ENCODE results near the gene SMCR8. TPM values are rescaled to one million over a fixed set of nuclear protein-coding genes. Genes with fewer than 3 reads are reported as not detected.
A peak's percentile ranks its signal among the peaks of the same experiment; 100 is the strongest.

The SMCR8 gene
- total and polyA plus RNA-seq, 2 of the 13 experiments (the other 11 are each of a cell fraction or from before 2014, with no cell fraction given): 7.6 to 11.8 TPM

DNA sequence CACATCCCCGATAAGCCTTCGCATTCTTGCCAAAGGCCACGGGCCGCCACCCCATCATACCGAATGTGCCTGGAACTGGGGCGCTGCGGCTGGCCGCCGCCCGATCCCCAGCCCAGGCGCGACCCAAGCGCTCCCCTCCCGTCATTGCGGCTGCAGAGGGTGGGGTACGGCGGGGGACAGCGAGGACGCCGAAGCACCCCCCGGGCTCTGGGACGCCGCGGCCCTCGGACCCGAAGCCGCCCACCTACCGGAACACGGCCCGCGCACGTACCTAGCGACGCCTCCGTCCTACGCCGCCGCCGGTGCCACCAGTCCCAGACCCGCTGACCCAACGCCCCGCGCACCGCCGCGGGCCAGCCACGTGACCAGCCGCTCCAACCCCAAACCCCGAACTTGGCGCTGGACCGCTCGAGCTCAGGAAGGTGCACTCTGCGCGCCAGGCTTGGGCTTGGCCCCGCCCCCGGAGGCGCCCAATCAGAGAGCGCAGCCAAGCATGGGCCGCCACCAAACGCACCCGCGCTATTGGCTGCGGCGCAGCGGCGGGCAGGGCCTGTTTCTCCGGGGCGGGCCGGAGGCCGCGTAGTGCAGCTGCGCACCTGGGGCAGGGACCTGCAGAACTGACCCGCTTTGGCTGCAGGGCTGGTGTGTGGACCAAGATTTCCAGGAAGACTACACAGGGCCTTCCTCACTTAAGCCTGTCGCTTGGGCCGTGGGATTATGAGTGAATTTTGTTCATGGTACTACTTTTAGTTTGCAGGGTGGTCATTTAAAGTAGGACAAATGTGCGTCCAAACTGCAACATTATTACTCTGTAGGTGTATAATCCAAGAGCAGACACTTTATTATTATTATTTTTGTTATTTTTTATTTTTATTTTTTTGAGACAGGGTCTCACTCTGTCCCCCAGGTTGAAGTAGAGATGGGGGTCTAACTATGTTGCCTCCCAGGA lies 48.3 kb downstream of the SMCR8 start, which contains the start of gene SHMT1 (continued):
- TF ChIP-seq, protein P1, sequence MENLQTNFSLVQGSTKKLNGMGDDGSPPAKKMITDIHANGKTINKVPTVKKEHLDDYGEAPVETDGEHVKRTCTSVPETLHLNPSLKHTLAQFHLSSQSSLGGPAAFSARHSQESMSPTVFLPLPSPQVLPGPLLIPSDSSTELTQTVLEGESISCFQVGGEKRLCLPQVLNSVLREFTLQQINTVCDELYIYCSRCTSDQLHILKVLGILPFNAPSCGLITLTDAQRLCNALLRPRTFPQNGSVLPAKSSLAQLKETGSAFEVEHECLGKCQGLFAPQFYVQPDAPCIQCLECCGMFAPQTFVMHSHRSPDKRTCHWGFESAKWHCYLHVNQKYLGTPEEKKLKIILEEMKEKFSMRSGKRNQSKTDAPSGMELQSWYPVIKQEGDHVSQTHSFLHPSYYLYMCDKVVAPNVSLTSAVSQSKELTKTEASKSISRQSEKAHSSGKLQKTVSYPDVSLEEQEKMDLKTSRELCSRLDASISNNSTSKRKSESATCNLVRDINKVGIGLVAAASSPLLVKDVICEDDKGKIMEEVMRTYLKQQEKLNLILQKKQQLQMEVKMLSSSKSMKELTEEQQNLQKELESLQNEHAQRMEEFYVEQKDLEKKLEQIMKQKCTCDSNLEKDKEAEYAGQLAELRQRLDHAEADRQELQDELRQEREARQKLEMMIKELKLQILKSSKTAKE (CRISPR knock-in tag; IDR thresholded peaks at IDR 0.05; ENCODE audit: borderline replicate concordance): no peak
- TF ChIP-seq ZNF747 (CRISPR knock-in tag; IDR thresholded peaks at IDR 0.05; ENCODE audit: borderline replicate concordance): peak; percentile 67
- TF ChIP-seq ZNF75D (CRISPR knock-in tag; IDR thresholded peaks at IDR 0.05; ENCODE audit: borderline replicate concordance): no peak
- peak; percentile 79 for TF ChIP-seq POGZ (CRISPR knock-in tag; IDR thresholded peaks at IDR 0.05)
- TF ChIP-seq ZBTB1 (CRISPR knock-in tag; IDR thresholded peaks at IDR 0.05; ENCODE audit: borderline replicate concordance): no peak
- no peak for TF ChIP-seq ZNF44 (CRISPR knock-in tag; IDR thresholded peaks at IDR 0.05)
- TF ChIP-seq ISL2 (CRISPR knock-in tag; IDR thresholded peaks at IDR 0.05): peak; percentile 57
- 0 out of 2 replicates have a peak, but pooled peaks have one; percentile 63 for TF ChIP-seq MEIS1 (CRISPR knock-in tag; IDR thresholded peaks at IDR 0.05; ENCODE audit: borderline replicate concordance)
- no peak; the same call in 1 of the 2 replicates for TF ChIP-seq ISX (CRISPR knock-in tag; conservative IDR thresholded peaks at IDR 0.05)
- 0 out of 2 replicates have a peak, but pooled peaks have one; percentile 63 for TF ChIP-seq FOXM1 (CRISPR knock-in tag; IDR thresholded peaks at IDR 0.05)
- TF ChIP-seq AKAP8 (CRISPR knock-in tag; IDR thresholded peaks at IDR 0.05): peak; percentile 84; the same call in 1 of the 2 replicates
- peak; percentile 92 for TF ChIP-seq SALL2 (CRISPR knock-in tag; IDR thresholded peaks at IDR 0.05)
- no peak for TF ChIP-seq KLF13 (CRISPR knock-in tag; IDR thresholded peaks at IDR 0.05)
- peak; percentile 66 for TF ChIP-seq HNRNPK (IDR thresholded peaks at IDR 0.05; ENCODE audit: low read depth, low read length, poor library complexity, severe bottlenecking)
- TF ChIP-seq, protein P2, sequence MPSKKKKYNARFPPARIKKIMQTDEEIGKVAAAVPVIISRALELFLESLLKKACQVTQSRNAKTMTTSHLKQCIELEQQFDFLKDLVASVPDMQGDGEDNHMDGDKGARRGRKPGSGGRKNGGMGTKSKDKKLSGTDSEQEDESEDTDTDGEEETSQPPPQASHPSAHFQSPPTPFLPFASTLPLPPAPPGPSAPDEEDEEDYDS (CRISPR knock-in tag; IDR thresholded peaks at IDR 0.05): peak; percentile 92
- TF ChIP-seq, protein P3, sequence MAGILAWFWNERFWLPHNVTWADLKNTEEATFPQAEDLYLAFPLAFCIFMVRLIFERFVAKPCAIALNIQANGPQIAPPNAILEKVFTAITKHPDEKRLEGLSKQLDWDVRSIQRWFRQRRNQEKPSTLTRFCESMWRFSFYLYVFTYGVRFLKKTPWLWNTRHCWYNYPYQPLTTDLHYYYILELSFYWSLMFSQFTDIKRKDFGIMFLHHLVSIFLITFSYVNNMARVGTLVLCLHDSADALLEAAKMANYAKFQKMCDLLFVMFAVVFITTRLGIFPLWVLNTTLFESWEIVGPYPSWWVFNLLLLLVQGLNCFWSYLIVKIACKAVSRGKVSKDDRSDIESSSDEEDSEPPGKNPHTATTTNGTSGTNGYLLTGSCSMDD (CRISPR knock-in tag; IDR thresholded peaks at IDR 0.05): no peak
- no peak for TF ChIP-seq MAZ (IDR thresholded peaks at IDR 0.05; ENCODE audit: borderline replicate concordance, low read depth, low read length)
- peak; percentile 85; the same call in 1 of the 2 replicates for TF ChIP-seq MAZ (CRISPR knock-in tag; IDR thresholded peaks at IDR 0.05; ENCODE audit: low read depth)
- TF ChIP-seq, protein P4, sequence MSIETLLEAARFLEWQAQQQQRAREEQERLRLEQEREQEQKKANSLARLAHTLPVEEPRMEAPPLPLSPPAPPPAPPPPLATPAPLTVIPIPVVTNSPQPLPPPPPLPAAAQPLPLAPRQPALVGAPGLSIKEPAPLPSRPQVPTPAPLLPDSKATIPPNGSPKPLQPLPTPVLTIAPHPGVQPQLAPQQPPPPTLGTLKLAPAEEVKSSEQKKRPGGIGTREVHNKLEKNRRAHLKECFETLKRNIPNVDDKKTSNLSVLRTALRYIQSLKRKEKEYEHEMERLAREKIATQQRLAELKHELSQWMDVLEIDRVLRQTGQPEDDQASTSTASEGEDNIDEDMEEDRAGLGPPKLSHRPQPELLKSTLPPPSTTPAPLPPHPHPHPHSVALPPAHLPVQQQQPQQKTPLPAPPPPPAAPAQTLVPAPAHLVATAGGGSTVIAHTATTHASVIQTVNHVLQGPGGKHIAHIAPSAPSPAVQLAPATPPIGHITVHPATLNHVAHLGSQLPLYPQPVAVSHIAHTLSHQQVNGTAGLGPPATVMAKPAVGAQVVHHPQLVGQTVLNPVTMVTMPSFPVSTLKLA (IDR thresholded peaks at IDR 0.05): peak; percentile 15; the same call in 1 of the 2 replicates
- peak; percentile 83 for TF ChIP-seq HOXA3 (CRISPR knock-in tag; IDR thresholded peaks at IDR 0.05)
- TF ChIP-seq, protein P5, sequence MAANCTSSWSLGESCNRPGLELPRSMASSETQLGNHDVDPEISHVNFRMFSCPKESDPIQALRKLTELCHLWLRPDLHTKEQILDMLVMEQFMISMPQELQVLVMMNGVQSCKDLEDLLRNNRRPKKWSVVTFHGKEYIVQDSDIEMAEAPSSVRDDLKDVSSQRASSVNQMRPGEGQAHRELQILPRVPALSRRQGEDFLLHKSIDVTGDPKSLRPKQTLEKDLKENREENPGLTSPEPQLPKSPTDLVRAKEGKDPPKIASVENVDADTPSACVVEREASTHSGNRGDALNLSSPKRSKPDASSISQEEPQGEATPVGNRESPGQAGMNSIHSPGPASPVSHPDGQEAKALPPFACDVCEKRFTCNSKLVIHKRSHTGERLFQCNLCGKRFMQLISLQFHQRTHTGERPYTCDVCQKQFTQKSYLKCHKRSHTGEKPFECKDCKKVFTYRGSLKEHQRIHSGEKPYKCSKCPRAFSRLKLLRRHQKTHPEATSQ (CRISPR knock-in tag; IDR thresholded peaks at IDR 0.05; ENCODE audit: borderline replicate concordance): no peak
- peak; percentile 69 for TF ChIP-seq SALL1 (CRISPR knock-in tag; IDR thresholded peaks at IDR 0.05)
- no peak for TF ChIP-seq BCL6 (CRISPR knock-in tag; IDR thresholded peaks at IDR 0.05)
